ENCODE results near the gene TP53BP1. TPM values are rescaled to one million over a fixed set of nuclear protein-coding genes. Genes with fewer than 3 reads are reported as not detected.

TP53BP1 gene
- total and polyA plus RNA-seq, 2 of the 13 experiments (the other 11 are each of a cell fraction or from before 2014, with no cell fraction given) = 17.1 to 17.4 TPM

DNA sequence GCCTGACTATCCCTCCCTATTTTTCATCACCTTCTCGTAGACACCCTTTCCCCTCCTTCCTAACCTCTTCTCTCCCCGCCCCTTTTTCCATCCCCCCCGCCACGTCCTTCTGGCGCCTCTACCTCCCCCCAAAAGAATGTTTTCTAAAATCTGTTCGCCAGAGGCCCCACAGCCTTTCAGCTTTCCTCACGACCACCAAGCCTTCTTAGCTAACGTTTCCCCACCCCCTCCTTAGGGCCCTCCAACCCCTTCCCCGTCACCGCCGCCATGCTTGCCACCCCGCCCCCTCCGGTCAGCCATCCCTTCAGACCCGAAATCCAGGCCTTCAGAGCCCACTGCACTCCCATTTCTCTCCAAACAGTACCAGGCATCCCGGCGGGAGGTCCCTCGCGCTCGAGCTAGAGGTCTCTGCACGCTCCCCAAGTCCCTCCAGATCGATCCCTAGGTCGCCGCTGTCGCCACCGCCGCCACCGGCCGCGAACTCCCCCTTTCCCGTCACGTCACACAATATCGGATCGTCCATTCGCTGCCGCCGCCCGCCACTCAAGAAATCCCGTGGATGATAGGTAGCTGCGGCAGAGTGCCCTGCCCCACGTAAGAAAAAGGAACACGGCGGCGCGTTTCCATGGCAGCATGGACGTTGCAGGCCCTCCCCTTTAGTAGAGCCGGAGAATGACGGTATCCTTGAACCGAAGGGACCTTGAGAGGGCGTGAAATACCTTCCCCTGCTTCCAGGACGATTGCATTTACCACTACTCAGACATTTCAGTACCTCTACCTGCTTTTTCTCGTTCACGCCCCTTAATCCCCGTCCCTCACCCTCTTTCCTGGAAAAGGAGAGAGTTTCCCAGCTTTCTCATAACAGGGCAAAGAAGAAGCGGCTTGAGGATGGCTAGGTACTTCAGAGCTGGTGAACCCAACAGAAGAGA lies at the start of gene TP53BP1 (continued):
- TF ChIP-seq, protein P1, sequence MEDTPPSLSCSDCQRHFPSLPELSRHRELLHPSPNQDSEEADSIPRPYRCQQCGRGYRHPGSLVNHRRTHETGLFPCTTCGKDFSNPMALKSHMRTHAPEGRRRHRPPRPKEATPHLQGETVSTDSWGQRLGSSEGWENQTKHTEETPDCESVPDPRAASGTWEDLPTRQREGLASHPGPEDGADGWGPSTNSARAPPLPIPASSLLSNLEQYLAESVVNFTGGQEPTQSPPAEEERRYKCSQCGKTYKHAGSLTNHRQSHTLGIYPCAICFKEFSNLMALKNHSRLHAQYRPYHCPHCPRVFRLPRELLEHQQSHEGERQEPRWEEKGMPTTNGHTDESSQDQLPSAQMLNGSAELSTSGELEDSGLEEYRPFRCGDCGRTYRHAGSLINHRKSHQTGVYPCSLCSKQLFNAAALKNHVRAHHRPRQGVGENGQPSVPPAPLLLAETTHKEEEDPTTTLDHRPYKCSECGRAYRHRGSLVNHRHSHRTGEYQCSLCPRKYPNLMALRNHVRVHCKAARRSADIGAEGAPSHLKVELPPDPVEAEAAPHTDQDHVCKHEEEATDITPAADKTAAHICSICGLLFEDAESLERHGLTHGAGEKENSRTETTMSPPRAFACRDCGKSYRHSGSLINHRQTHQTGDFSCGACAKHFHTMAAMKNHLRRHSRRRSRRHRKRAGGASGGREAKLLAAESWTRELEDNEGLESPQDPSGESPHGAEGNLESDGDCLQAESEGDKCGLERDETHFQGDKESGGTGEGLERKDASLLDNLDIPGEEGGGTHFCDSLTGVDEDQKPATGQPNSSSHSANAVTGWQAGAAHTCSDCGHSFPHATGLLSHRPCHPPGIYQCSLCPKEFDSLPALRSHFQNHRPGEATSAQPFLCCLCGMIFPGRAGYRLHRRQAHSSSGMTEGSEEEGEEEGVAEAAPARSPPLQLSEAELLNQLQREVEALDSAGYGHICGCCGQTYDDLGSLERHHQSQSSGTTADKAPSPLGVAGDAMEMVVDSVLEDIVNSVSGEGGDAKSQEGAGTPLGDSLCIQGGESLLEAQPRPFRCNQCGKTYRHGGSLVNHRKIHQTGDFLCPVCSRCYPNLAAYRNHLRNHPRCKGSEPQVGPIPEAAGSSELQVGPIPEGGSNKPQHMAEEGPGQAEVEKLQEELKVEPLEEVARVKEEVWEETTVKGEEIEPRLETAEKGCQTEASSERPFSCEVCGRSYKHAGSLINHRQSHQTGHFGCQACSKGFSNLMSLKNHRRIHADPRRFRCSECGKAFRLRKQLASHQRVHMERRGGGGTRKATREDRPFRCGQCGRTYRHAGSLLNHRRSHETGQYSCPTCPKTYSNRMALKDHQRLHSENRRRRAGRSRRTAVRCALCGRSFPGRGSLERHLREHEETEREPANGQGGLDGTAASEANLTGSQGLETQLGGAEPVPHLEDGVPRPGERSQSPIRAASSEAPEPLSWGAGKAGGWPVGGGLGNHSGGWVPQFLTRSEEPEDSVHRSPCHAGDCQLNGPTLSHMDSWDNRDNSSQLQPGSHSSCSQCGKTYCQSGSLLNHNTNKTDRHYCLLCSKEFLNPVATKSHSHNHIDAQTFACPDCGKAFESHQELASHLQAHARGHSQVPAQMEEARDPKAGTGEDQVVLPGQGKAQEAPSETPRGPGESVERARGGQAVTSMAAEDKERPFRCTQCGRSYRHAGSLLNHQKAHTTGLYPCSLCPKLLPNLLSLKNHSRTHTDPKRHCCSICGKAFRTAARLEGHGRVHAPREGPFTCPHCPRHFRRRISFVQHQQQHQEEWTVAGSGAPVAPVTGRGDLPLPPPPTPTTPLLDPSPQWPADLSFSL (CRISPR knock-in tag; IDR thresholded peaks at IDR 0.05) = no peak
- TF ChIP-seq ZFP36L1 (CRISPR knock-in tag; IDR thresholded peaks at IDR 0.05) = no peak
- no peak for TF ChIP-seq ZBTB46 (CRISPR knock-in tag; IDR thresholded peaks at IDR 0.05; ENCODE audit: borderline replicate concordance)
- TF ChIP-seq ZFP36L2 (CRISPR knock-in tag; IDR thresholded peaks at IDR 0.05) = no peak
- no peak for TF ChIP-seq ZBTB42 (CRISPR knock-in tag; IDR thresholded peaks at IDR 0.05)
- TF ChIP-seq ZNF710 (CRISPR knock-in tag; IDR thresholded peaks at IDR 0.05; ENCODE audit: borderline replicate concordance) = no peak
- TF ChIP-seq EED (CRISPR knock-in tag; IDR thresholded peaks at IDR 0.05) = no peak
- no peak for TF ChIP-seq REPIN1 (CRISPR knock-in tag; IDR thresholded peaks at IDR 0.05; ENCODE audit: borderline replicate concordance, low read depth)
- TF ChIP-seq, protein P2, sequence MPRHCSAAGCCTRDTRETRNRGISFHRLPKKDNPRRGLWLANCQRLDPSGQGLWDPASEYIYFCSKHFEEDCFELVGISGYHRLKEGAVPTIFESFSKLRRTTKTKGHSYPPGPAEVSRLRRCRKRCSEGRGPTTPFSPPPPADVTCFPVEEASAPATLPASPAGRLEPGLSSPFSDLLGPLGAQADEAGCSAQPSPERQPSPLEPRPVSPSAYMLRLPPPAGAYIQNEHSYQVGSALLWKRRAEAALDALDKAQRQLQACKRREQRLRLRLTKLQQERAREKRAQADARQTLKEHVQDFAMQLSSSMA (CRISPR knock-in tag; IDR thresholded peaks at IDR 0.05) = no peak
- no peak for TF ChIP-seq NAIF1 (CRISPR knock-in tag; IDR thresholded peaks at IDR 0.05; ENCODE audit: borderline replicate concordance)
- TF ChIP-seq, protein P3, sequence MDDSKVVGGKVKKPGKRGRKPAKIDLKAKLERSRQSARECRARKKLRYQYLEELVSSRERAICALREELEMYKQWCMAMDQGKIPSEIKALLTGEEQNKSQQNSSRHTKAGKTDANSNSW (CRISPR knock-in tag; IDR thresholded peaks at IDR 0.05; ENCODE audit: borderline replicate concordance) = 0 out of 2 replicates have a peak, but pooled peaks have one; percentile 16
- TF ChIP-seq RARA (CRISPR knock-in tag; IDR thresholded peaks at IDR 0.05) = no peak
- TF ChIP-seq ZSCAN25 (CRISPR knock-in tag; IDR thresholded peaks at IDR 0.05) = no peak
- TF ChIP-seq PBX3 (CRISPR knock-in tag; IDR thresholded peaks at IDR 0.05; ENCODE audit: borderline replicate concordance) = peak; percentile 47; the same call in 1 of the 2 replicates
- no peak for TF ChIP-seq MAF1 (CRISPR knock-in tag; IDR thresholded peaks at IDR 0.05; ENCODE audit: borderline replicate concordance)

All from HepG2 (cell line).